NCI-H748 (cell line): ENCODE data around the gene FAM53C.

Source experiments
- DNase-seq: peaks from one replicate; lab custom pipeline; 2025; ENCODE audit not compliant: unreplicated experiment; lab: John Stamatoyannopoulos, UW

FAM53C gene

GRCh38 chr5:138351056-138351455, 13.0 kb downstream of the FAM53C start:
- no peak for DNase-seq

GRCh38 chr5:138351517-138351916, 13.5 kb downstream of the FAM53C start:
- DNase-seq: no peak

- DNase-seq: peak; percentile 84
These were observed 14.1 kb downstream of the FAM53C start, which contains the start of gene KDM3B for GRCh38 chr5:138352071-138352721. KDM3B (plus strand) TSS chr5:138352685; CDS start chr5:138352796, 111 bp downstream.

GRCh38 chr5:138352722-138353559, 14.9 kb downstream of the FAM53C start:
- DNase-seq: peak; percentile 70

GRCh38 chr5:138353560-138354080, 15.6 kb downstream of the FAM53C start:
- no peak for DNase-seq

- DNase-seq: peak; percentile 4
These were observed 16.3 kb downstream of the FAM53C start for GRCh38 chr5:138354387-138354786.

- DNase-seq: peak; percentile 66
These were observed 16.9 kb downstream of the FAM53C start for GRCh38 chr5:138354926-138355378.

GRCh38 chr5:138359621-138360020, 21.6 kb downstream of the FAM53C start:
- no peak for DNase-seq

- DNase-seq: no peak
These were observed 22.9 kb downstream of the FAM53C start for GRCh38 chr5:138360941-138361452.

GRCh38 chr5:138364576-138364975, 26.5 kb downstream of the FAM53C start:
- no peak for DNase-seq

- DNase-seq: no peak
These were observed 28.7 kb downstream of the FAM53C start for GRCh38 chr5:138366632-138367382.

GRCh38 chr5:138369261-138369660, 31.2 kb downstream of the FAM53C start:
- DNase-seq: no peak

GRCh38 chr5:138369706-138370105, 31.6 kb downstream of the FAM53C start:
- no peak for DNase-seq

GRCh38 chr5:138370537-138370936, 32.5 kb downstream of the FAM53C start:
- DNase-seq: no peak

GRCh38 chr5:138371454-138371853, 33.4 kb downstream of the FAM53C start:
- DNase-seq: no peak

GRCh38 chr5:138372225-138372624, 34.2 kb downstream of the FAM53C start:
- DNase-seq: no peak

GRCh38 chr5:138372653-138373052, 34.6 kb downstream of the FAM53C start:
- DNase-seq: no peak

GRCh38 chr5:138382347-138382746, 44.3 kb downstream of the FAM53C start:
- no peak for DNase-seq

- DNase-seq: no peak
These were observed 47.6 kb downstream of the FAM53C start for GRCh38 chr5:138385660-138386059.

GRCh38 chr5:138386290-138386689, 48.2 kb downstream of the FAM53C start:
- DNase-seq: no peak

- DNase-seq: no peak
These were observed 51.3 kb downstream of the FAM53C start for GRCh38 chr5:138389332-138389731.
